Measurements from ENCODE around the gene KYNU. TPM values are rescaled to one million over a fixed set of nuclear protein-coding genes. Genes with fewer than 3 reads are reported as not detected.

KYNU gene
- total and polyA plus RNA-seq, 2 of the 13 experiments (the other 11 are each of a cell fraction or from before 2014, with no cell fraction given) = 21.9 to 68.6 TPM

DNA sequence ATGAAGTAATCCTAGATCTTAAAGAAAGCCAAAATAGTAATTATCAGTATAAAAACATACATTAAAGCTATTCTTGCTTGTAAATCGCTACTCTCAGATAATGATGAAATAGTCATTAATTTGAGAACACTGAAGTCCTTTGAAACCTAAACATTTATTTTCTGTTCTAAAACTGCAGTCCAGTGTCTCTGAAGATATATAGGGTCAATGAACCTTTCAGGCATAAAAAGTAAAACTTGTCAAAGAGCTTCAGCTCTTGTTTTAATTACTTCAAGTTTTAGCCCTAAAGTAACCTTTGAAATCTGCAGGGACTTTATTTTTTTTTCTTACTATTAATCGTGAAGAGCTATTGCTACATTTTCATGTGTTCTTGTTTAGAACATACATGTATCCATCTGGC, 116.3 kb downstream of the KYNU start:
- ChIA-PET CTCF (ENCODE audit: low intra/inter-chr PET ratio, low total read pairs) (no interaction called here), POLR2A (no interaction called here)
- intact Hi-C loops (cut with micrococcal nuclease; ENCODE audit: unreplicated experiment) (no loop called here), in situ Hi-C loops (cut with HindIII; ENCODE audit: extremely low pct_ligation_motif_present, low pct_unique_long_range_greater_than_20kb) (loop anchor here (25.0 kb wide), 1 partner anchor 706 kb away; no protein-coding TSS in a partner anchor)
- no peak overlapping the region for H3K9ac ChIP-seq (ENCODE audit: insufficient read depth, low read depth, low read length)
- H3K27ac ChIP-seq (ENCODE audit: extremely low read length, insufficient read depth, low read length) = no peak overlapping the region
- WGBS (ENCODE audit: low lambda C conversion rate) = 95% methylated on average over 2 of the region's 2 CpGs
- no TSS peak for BruUV-seq (replicated peaks)
- FAIRE-seq (no peak), ATAC-seq (no peak), DNase-seq (ENCODE audit: low spot score) (no peak)
- no peak overlapping the region for H2AFZ ChIP-seq (ENCODE audit: low read length)
- peaks cover 2 to 5% of the 10 kb centered on the region in 2 experiments; a peak in 2 of 5 replicates for H3K36me3 ChIP-seq (replicated peaks in 1 of 2; ENCODE audit: control insufficient read depth in 1 of 2, insufficient read depth in 2 of 2, low read length in 2 of 2)
- H3K79me2 ChIP-seq (ENCODE audit: insufficient read depth, low read length) = no peaks in the 10 kb centered on the region
- H3K9me3 ChIP-seq (ENCODE audit: low read length) = no peaks in the 10 kb centered on the region
- H3K4me2 ChIP-seq (ENCODE audit: low read depth, low read length) = no peak overlapping the region
- H4K20me1 ChIP-seq (ENCODE audit: insufficient read depth, low read length) = no peaks in the 10 kb centered on the region
- H3K27me3 ChIP-seq (ENCODE audit: control insufficient read depth in 1 of 2, insufficient read depth in 2 of 2, low read length in 2 of 2) = no peaks in the 10 kb centered on the region
- H3K4me3 ChIP-seq (replicated peaks in 1 of 3; ENCODE audit: insufficient read depth in 1 of 3, low read depth in 2 of 3, low read length in 3 of 3) = no peak overlapping the region
- no peaks in the 10 kb centered on the region for H3K4me1 ChIP-seq (ENCODE audit: insufficient read depth, low read length)
- TF ChIP-seq, protein P1, sequence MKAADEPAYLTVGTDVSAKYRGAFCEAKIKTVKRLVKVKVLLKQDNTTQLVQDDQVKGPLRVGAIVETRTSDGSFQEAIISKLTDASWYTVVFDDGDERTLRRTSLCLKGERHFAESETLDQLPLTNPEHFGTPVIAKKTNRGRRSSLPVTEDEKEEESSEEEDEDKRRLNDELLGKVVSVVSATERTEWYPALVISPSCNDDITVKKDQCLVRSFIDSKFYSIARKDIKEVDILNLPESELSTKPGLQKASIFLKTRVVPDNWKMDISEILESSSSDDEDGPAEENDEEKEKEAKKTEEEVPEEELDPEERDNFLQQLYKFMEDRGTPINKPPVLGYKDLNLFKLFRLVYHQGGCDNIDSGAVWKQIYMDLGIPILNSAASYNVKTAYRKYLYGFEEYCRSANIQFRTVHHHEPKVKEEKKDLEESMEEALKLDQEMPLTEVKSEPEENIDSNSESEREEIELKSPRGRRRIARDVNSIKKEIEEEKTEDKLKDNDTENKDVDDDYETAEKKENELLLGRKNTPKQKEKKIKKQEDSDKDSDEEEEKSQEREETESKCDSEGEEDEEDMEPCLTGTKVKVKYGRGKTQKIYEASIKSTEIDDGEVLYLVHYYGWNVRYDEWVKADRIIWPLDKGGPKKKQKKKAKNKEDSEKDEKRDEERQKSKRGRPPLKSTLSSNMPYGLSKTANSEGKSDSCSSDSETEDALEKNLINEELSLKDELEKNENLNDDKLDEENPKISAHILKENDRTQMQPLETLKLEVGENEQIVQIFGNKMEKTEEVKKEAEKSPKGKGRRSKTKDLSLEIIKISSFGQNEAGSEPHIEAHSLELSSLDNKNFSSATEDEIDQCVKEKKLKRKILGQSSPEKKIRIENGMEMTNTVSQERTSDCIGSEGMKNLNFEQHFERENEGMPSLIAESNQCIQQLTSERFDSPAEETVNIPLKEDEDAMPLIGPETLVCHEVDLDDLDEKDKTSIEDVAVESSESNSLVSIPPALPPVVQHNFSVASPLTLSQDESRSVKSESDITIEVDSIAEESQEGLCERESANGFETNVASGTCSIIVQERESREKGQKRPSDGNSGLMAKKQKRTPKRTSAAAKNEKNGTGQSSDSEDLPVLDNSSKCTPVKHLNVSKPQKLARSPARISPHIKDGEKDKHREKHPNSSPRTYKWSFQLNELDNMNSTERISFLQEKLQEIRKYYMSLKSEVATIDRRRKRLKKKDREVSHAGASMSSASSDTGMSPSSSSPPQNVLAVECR (CRISPR knock-in tag; IDR thresholded peaks at IDR 0.05; ENCODE audit: borderline replicate concordance) = no peak
- TF ChIP-seq ATF4 (CRISPR knock-in tag; IDR thresholded peaks at IDR 0.05) = no peak
- TF ChIP-seq, protein P2, sequence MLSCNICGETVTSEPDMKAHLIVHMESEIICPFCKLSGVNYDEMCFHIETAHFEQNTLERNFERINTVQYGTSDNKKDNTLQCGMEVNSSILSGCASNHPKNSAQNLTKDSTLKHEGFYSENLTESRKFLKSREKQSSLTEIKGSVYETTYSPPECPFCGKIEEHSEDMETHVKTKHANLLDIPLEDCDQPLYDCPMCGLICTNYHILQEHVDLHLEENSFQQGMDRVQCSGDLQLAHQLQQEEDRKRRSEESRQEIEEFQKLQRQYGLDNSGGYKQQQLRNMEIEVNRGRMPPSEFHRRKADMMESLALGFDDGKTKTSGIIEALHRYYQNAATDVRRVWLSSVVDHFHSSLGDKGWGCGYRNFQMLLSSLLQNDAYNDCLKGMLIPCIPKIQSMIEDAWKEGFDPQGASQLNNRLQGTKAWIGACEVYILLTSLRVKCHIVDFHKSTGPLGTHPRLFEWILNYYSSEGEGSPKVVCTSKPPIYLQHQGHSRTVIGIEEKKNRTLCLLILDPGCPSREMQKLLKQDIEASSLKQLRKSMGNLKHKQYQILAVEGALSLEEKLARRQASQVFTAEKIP (CRISPR knock-in tag; IDR thresholded peaks at IDR 0.05; ENCODE audit: borderline replicate concordance) = no peak
- TF ChIP-seq ZBTB4 (CRISPR knock-in tag; IDR thresholded peaks at IDR 0.05; ENCODE audit: borderline replicate concordance) = no peak
- no peak for TF ChIP-seq ZBTB33 (CRISPR knock-in tag; IDR thresholded peaks at IDR 0.05)
- no peak for TF ChIP-seq YEATS4 (CRISPR knock-in tag; IDR thresholded peaks at IDR 0.05; ENCODE audit: borderline replicate concordance)
- no peak for TF ChIP-seq FOXA1 (IDR thresholded peaks at IDR 0.05)
- no peak for TF ChIP-seq FOXA1 (CRISPR knock-in tag; IDR thresholded peaks at IDR 0.05)
- TF ChIP-seq TARDBP (CRISPR knock-in tag; IDR thresholded peaks at IDR 0.05) = no peak
- TF ChIP-seq ZNF576 (CRISPR knock-in tag; IDR thresholded peaks at IDR 0.05) = no peak
- no peak for TF ChIP-seq THAP11 (CRISPR knock-in tag; IDR thresholded peaks at IDR 0.05)
- TF ChIP-seq TBP (CRISPR knock-in tag; IDR thresholded peaks at IDR 0.05) = no peak

All from HepG2 (cell line).